MM.1S (cell line): ENCODE results near the gene HS3ST2.

Experiments
- CTCF ChIP-seq: fragments of 300-600 bp; sonication (generic); IDR thresholded peaks from 2 replicates; pipeline ENCODE4 v1.5.1; 2016; ENCODE audit warnings: antibody characterized with exemption, low read length, mixed read lengths
- EZH2phosphoT487 ChIP-seq: fragments of 300-600 bp; sonication (generic); IDR thresholded peaks from 2 replicates; pipeline ENCODE4 v1.6.1; 2018; ENCODE audit warnings: antibody characterized with exemption, low read length

- TF ChIP-seq CTCF (no peak), EZH2phosphoT487 (no peak)
Measured at GRCh38 chr16:22849517-22849916, 35.6 kb downstream of the HS3ST2 start.
